ENCODE results near the gene GPC5. TPM values are rescaled to one million over a fixed set of nuclear protein-coding genes. Genes with fewer than 3 reads are reported as not detected.

Gene GPC5
- total and polyA plus RNA-seq, 9 of the 15 experiments (the other 6 are each of a cell fraction or from before 2014, with no cell fraction given), result 0.18 to 0.27 TPM; not detected in 7

DNA sequence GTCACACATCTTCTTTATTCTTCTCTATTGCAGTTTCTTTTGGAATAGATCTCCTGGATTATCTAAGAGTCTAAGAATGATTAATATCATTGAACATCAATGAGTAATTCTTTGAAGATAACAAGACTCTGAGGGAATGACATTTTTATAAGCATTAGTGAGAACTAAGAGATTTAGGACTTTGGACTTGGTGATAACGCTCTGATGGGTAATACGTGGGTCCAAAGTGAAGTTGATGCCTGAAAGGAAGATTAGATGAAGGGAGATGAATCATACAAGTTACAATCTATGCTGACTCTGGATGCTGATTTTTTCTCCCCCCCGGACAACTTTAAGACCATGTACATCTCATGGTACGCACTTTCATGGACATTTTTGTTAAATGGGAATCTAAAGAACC is 364.5 kb downstream of the GPC5 start:
- H3K9me3 ChIP-seq (replicated peaks; ENCODE audit: control insufficient read depth, insufficient read depth, low read depth, low read length), result no peaks in the 10 kb centered on the region
- no peak overlapping the region for H2AFZ ChIP-seq (ENCODE audit: low read depth, low read length)
- no peak overlapping the region for H3K4me3 ChIP-seq
- no peak for TF ChIP-seq BRF1 (IDR thresholded peaks at IDR 0.05; ENCODE audit: borderline replicate concordance, extremely low read depth, insufficient read length)
- DNase-seq (ENCODE audit: extremely low read depth in 1 of 4, low spot score in 3 of 4) (no peak), FAIRE-seq (no peak), ATAC-seq (no peak)
- H3K36me3 ChIP-seq (ENCODE audit: control insufficient read depth, insufficient read depth, low read length), result no peaks in the 10 kb centered on the region
- POLR2A ChIA-PET, result no interaction called here
- H3K79me2 ChIP-seq (ENCODE audit: control insufficient read depth, insufficient read depth, low read length), result no peaks in the 10 kb centered on the region
- no peak overlapping the region for H3K4me2 ChIP-seq (ENCODE audit: insufficient read depth, low read length)
- intact Hi-C loops (cut with micrococcal nuclease) (no loop called here), in situ Hi-C loops (cut with MboI) (no loop called here)
- no peaks in the 10 kb centered on the region for H3K9me1 ChIP-seq (ENCODE audit: control insufficient read depth, insufficient read depth, low read length)
- CTCF ChIA-PET (ENCODE audit: low intra/inter-chr PET ratio), result no interaction called here
- BruUV-seq (replicated peaks), result no TSS peak
- 2% methylated on average over 4 of the region's 4 CpGs for WGBS (ENCODE audit: insufficient coverage, low coverage, missing lambda C conversion rate)
- no peaks in the 10 kb centered on the region for H3K27me3 ChIP-seq (ENCODE audit: control insufficient read depth in 2 of 2, insufficient read depth in 2 of 2, low read length in 2 of 2)
- no peak overlapping the region for H3K27ac ChIP-seq (ENCODE audit: extremely low read depth, low read depth, low read length)
- H3K4me1 ChIP-seq (replicated peaks in 1 of 2; ENCODE audit: control insufficient read depth in 2 of 2, insufficient read depth in 2 of 2, low read length in 2 of 2), result no peaks in the 10 kb centered on the region
- no peaks in the 10 kb centered on the region for H4K20me1 ChIP-seq (replicated peaks; ENCODE audit: control insufficient read depth, insufficient read depth, low read length)
- no peak overlapping the region for H3K9ac ChIP-seq (ENCODE audit: insufficient read depth in 1 of 2, low read depth in 2 of 2, low read length in 2 of 2)

DNA sequence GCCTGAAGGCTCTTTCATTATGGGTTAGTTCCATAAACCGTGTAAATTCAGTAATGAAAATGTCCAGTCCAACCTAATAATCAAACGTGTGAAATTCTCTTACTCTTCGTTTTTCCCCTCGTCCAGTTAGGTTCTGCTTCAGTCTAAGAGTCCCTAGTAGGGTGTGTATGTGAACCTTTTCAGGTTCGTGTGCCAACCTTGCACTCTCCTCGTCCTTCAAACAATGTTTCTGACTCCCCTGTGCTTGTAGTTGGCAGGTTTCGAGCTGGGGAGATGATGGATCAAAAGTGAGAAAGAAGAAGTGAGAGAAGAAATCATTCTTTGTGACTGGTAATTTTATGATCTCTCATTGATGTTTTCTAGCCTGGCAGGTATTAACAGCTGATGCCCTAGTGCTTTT is 366.1 kb downstream of the GPC5 start:
- Histone ChIP-seq H3K36me3 (ENCODE audit: control insufficient read depth, insufficient read depth, low read length) (no peaks in the 10 kb centered on the region), H3K9me3 (replicated peaks; ENCODE audit: control insufficient read depth, insufficient read depth, low read depth, low read length) (no peaks in the 10 kb centered on the region), H3K4me3 (no peak overlapping the region), H3K4me2 (ENCODE audit: insufficient read depth, low read length) (no peak overlapping the region), H3K9me1 (ENCODE audit: control insufficient read depth, insufficient read depth, low read length) (no peaks in the 10 kb centered on the region), H3K79me2 (ENCODE audit: control insufficient read depth, insufficient read depth, low read length) (no peaks in the 10 kb centered on the region), H3K4me1 (replicated peaks in 1 of 2; ENCODE audit: control insufficient read depth in 2 of 2, insufficient read depth in 2 of 2, low read length in 2 of 2) (no peaks in the 10 kb centered on the region), H3K27me3 (ENCODE audit: control insufficient read depth in 2 of 2, insufficient read depth in 2 of 2, low read length in 2 of 2) (no peaks in the 10 kb centered on the region), H4K20me1 (replicated peaks; ENCODE audit: control insufficient read depth, insufficient read depth, low read length) (no peaks in the 10 kb centered on the region), H2AFZ (ENCODE audit: low read depth, low read length) (no peak overlapping the region), H3K9ac (ENCODE audit: insufficient read depth in 1 of 2, low read depth in 2 of 2, low read length in 2 of 2) (no peak overlapping the region), H3K27ac (ENCODE audit: extremely low read depth, low read depth, low read length) (no peak overlapping the region)
- ATAC-seq, result no peak
- intact Hi-C loops (cut with micrococcal nuclease), result no loop called here
- TF ChIP-seq OTX1 (CRISPR knock-in tag; IDR thresholded peaks at IDR 0.05) (no peak), ZFX (CRISPR knock-in tag; IDR thresholded peaks at IDR 0.05) (peak; percentile 10; the same call in 1 of the 2 replicates)
- in situ Hi-C loops (cut with MboI), result no loop called here
- CTCF ChIA-PET (ENCODE audit: low intra/inter-chr PET ratio), result interaction anchor here (0.6 kb wide), 1 partner anchor 1256 kb away, joined by 3 read pairs; no protein-coding TSS in a partner anchor
- 1% methylated on average over 7 of the region's 7 CpGs for WGBS (ENCODE audit: insufficient coverage, low coverage, missing lambda C conversion rate)
- POLR2A ChIA-PET, result interaction anchor here (1.1 kb wide), 1 partner anchor 11 kb away, joined by 3 read pairs; no protein-coding TSS in a partner anchor
- no TSS peak for BruUV-seq (replicated peaks)
- no peak for DNase-seq (ENCODE audit: extremely low read depth in 1 of 4, low spot score in 3 of 4)
- no peak for FAIRE-seq
